ENCODE results near the gene MAN1A1. TPM values are rescaled to one million over a fixed set of nuclear protein-coding genes. Genes with fewer than 3 reads are reported as not detected.

Gene MAN1A1
- total and polyA plus RNA-seq, 4 donors: 68.2 to 209 (median 148) TPM

DNA sequence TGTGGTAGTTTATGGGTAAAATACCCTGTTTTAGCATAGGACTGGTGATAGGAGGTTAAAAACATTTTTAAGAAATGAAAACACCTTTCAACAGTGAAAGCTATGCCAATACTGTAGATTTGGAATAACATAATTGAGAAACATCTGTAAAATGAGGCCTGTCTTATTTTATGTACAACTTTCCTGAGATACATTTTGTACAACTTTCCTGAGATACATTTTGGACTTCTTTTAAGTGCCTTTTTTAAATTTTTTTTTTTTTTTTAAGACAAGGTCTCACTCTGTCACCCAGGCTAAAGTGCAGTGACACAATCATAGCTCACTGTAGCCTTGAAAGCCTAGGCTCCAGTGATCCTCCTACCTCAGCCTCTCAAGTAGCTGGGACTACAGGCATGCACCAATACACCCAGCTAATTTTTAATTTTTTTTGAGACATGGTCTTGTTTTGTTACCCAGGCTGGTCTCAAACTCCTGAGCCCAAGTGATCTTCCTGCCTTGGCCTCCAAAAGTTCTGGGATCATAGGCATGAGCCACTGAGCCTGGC lies 84.6 kb downstream of the MAN1A1 start:
- DNase-seq (ENCODE audit: low spot score): no peak
- peaks cover 2 to 11% (median 8%) of the 10 kb centered on the region in 4 donors for H3K36me3 ChIP-seq (ENCODE audit: control insufficient read depth in 4 of 4, insufficient read depth in 3 of 4, low read depth in 1 of 4, low read length in 3 of 4)
- H3K4me3 ChIP-seq (ENCODE audit: low read depth in 1 of 3, low read length in 3 of 3): no peak overlapping the region
- H3K9ac ChIP-seq (ENCODE audit: low read depth in 1 of 2, low read length in 2 of 2): no peak overlapping the region
- H3K4me1 ChIP-seq (ENCODE audit: control insufficient read depth in 4 of 4, insufficient read depth in 4 of 4, low read length in 3 of 4): peaks cover 2 to 20% (median 9%) of the 10 kb centered on the region in 4 donors
- no peaks in the 10 kb centered on the region for H3K9me3 ChIP-seq (ENCODE audit: control insufficient read depth in 4 of 4, low read length in 3 of 4)
- H3K27me3 ChIP-seq (ENCODE audit: control insufficient read depth in 4 of 4, insufficient read depth in 4 of 4, low read length in 3 of 4): no peaks in the 10 kb centered on the region
- no peak overlapping the region for H3K27ac ChIP-seq (ENCODE audit: low read depth in 1 of 2, low read length in 2 of 2)
- TF ChIP-seq YY1 (IDR thresholded peaks at IDR 0.05) (no peak), RAD21 (IDR thresholded peaks at IDR 0.05) (no peak), JUND (IDR thresholded peaks at IDR 0.05) (no peak), HNF4A (conservative IDR thresholded peaks at IDR 0.05) (no peak), SP1 (IDR thresholded peaks at IDR 0.05) (no peak)
- TF ChIP-seq, protein P1, sequence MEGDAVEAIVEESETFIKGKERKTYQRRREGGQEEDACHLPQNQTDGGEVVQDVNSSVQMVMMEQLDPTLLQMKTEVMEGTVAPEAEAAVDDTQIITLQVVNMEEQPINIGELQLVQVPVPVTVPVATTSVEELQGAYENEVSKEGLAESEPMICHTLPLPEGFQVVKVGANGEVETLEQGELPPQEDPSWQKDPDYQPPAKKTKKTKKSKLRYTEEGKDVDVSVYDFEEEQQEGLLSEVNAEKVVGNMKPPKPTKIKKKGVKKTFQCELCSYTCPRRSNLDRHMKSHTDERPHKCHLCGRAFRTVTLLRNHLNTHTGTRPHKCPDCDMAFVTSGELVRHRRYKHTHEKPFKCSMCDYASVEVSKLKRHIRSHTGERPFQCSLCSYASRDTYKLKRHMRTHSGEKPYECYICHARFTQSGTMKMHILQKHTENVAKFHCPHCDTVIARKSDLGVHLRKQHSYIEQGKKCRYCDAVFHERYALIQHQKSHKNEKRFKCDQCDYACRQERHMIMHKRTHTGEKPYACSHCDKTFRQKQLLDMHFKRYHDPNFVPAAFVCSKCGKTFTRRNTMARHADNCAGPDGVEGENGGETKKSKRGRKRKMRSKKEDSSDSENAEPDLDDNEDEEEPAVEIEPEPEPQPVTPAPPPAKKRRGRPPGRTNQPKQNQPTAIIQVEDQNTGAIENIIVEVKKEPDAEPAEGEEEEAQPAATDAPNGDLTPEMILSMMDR (IDR thresholded peaks at IDR 0.05; ENCODE audit: low read depth, low read length, missing input control): no peak
- TF ChIP-seq, protein P2, sequence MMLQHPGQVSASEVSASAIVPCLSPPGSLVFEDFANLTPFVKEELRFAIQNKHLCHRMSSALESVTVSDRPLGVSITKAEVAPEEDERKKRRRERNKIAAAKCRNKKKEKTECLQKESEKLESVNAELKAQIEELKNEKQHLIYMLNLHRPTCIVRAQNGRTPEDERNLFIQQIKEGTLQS (IDR thresholded peaks at IDR 0.05): no peak
- TF ChIP-seq, protein P3, sequence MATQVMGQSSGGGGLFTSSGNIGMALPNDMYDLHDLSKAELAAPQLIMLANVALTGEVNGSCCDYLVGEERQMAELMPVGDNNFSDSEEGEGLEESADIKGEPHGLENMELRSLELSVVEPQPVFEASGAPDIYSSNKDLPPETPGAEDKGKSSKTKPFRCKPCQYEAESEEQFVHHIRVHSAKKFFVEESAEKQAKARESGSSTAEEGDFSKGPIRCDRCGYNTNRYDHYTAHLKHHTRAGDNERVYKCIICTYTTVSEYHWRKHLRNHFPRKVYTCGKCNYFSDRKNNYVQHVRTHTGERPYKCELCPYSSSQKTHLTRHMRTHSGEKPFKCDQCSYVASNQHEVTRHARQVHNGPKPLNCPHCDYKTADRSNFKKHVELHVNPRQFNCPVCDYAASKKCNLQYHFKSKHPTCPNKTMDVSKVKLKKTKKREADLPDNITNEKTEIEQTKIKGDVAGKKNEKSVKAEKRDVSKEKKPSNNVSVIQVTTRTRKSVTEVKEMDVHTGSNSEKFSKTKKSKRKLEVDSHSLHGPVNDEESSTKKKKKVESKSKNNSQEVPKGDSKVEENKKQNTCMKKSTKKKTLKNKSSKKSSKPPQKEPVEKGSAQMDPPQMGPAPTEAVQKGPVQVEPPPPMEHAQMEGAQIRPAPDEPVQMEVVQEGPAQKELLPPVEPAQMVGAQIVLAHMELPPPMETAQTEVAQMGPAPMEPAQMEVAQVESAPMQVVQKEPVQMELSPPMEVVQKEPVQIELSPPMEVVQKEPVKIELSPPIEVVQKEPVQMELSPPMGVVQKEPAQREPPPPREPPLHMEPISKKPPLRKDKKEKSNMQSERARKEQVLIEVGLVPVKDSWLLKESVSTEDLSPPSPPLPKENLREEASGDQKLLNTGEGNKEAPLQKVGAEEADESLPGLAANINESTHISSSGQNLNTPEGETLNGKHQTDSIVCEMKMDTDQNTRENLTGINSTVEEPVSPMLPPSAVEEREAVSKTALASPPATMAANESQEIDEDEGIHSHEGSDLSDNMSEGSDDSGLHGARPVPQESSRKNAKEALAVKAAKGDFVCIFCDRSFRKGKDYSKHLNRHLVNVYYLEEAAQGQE (IDR thresholded peaks at IDR 0.05): no peak
- TF ChIP-seq, protein P4, sequence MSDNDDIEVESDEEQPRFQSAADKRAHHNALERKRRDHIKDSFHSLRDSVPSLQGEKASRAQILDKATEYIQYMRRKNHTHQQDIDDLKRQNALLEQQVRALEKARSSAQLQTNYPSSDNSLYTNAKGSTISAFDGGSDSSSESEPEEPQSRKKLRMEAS (IDR thresholded peaks at IDR 0.05): no peak

DNA sequence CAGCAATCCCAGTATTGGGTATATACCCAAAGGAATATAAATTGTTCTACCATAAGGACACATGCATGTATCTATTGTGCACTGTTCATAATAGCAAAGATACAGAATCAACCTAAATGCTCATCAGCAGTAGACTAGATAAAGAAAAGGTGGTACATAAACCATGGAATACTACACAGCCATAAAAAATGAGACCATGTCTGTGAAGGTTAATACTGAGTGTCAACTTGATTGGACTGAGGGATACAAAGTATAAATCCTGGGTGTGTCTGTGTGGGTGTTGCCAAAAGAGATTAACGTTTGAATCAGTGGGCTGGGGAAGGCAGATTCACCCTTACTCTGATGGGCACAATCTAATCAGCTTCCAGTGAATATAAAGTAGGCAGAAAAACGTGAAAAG lies 86.9 kb downstream of the MAN1A1 start:
- peaks cover 0 to 2% (median 0%) of the 10 kb centered on the region in 4 donors for H3K36me3 ChIP-seq (ENCODE audit: control insufficient read depth in 4 of 4, insufficient read depth in 3 of 4, low read depth in 1 of 4, low read length in 3 of 4)
- TF ChIP-seq SP1 (IDR thresholded peaks at IDR 0.05) (no peak), FOXA1 (IDR thresholded peaks at IDR 0.05) (no peak), EGR1 (IDR thresholded peaks at IDR 0.05; ENCODE audit: low read depth in 2 of 2) (no peak), HNF4A (conservative IDR thresholded peaks at IDR 0.05) (no peak), YY1 (IDR thresholded peaks at IDR 0.05) (no peak)
- no peak overlapping the region for H3K4me3 ChIP-seq (ENCODE audit: low read depth in 1 of 3, low read length in 3 of 3)
- H3K27me3 ChIP-seq (ENCODE audit: control insufficient read depth in 4 of 4, insufficient read depth in 4 of 4, low read length in 3 of 4): no peaks in the 10 kb centered on the region
- H3K27ac ChIP-seq (ENCODE audit: low read depth in 1 of 2, low read length in 2 of 2): no peak overlapping the region
- DNase-seq (ENCODE audit: low spot score): no peak
- H3K9ac ChIP-seq (ENCODE audit: low read depth in 1 of 2, low read length in 2 of 2): no peak overlapping the region
- no peaks in the 10 kb centered on the region for H3K9me3 ChIP-seq (ENCODE audit: control insufficient read depth in 4 of 4, low read length in 3 of 4)
- WGBS: 68% methylated on average over 2 of the region's 2 CpGs
- H3K4me1 ChIP-seq (ENCODE audit: control insufficient read depth in 4 of 4, insufficient read depth in 4 of 4, low read length in 3 of 4): peaks cover 3 to 23% (median 9%) of the 10 kb centered on the region in 4 donors

DNA sequence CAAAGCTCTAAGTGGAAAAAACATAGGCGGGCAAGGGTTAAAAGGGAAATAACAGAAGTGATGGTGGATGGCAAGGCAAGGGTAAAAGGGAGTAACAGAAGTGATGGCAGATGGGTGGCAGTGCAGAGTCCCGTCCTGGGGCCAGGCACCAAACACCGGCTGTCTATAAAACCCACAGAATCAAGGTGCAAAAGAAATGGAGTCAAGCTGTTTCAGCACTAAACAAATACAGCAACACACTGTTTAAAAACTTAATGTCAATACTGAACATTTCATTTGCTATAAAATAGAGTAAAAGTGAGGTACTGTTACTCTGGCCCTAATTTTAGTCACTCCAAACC lies 87.6 kb downstream of the MAN1A1 start:
- Histone ChIP-seq H3K9ac (ENCODE audit: low read depth in 1 of 2, low read length in 2 of 2) (no peak overlapping the region), H3K4me1 (ENCODE audit: control insufficient read depth in 4 of 4, insufficient read depth in 4 of 4, low read length in 3 of 4) (peaks cover 3 to 23% (median 9%) of the 10 kb centered on the region in 4 donors), H3K9me3 (ENCODE audit: control insufficient read depth in 4 of 4, low read length in 3 of 4) (no peaks in the 10 kb centered on the region), H3K27me3 (ENCODE audit: control insufficient read depth in 4 of 4, insufficient read depth in 4 of 4, low read length in 3 of 4) (no peaks in the 10 kb centered on the region), H3K27ac (ENCODE audit: low read depth in 1 of 2, low read length in 2 of 2) (peak overlapping the region in 1 of 2 donors; percentile 57), H3K4me3 (ENCODE audit: low read depth in 1 of 3, low read length in 3 of 3) (no peak overlapping the region), H3K36me3 (ENCODE audit: control insufficient read depth in 4 of 4, insufficient read depth in 3 of 4, low read depth in 1 of 4, low read length in 3 of 4) (peaks cover 0 to 2% (median 0%) of the 10 kb centered on the region in 4 donors)
- DNase-seq (ENCODE audit: low spot score): no peak
- 44% methylated on average over 3 of the region's 3 CpGs for WGBS
- TF ChIP-seq EGR1 (IDR thresholded peaks at IDR 0.05; ENCODE audit: low read depth in 2 of 2) (no peak), YY1 (IDR thresholded peaks at IDR 0.05) (no peak), RXRA (IDR thresholded peaks at IDR 0.05) (no peak), TAF1 (conservative IDR thresholded peaks at IDR 0.05) (no peak), HNF4A (conservative IDR thresholded peaks at IDR 0.05) (no peak), SP1 (IDR thresholded peaks at IDR 0.05) (no peak), HNF4G (IDR thresholded peaks at IDR 0.05) (no peak)
- TF ChIP-seq, protein P1 (IDR thresholded peaks at IDR 0.05; ENCODE audit: low read depth, low read length, missing input control): no peak
- TF ChIP-seq, protein P2 (IDR thresholded peaks at IDR 0.05): no peak
- TF ChIP-seq, protein P3 (IDR thresholded peaks at IDR 0.05): no peak

Data from liver (tissue), 9 donors.